ENCODE data around the gene EI24. TPM values are rescaled to one million over a fixed set of nuclear protein-coding genes. Genes with fewer than 3 reads are reported as not detected.
"Not testable (repeated sequence)": the region's sequence is repeated elsewhere in the genome, so short reads cannot be mapped to it uniquely, and the experiment has no call there.

Gene EI24
- polyA plus RNA-seq, 1 donor, result 90.3 TPM

DNA sequence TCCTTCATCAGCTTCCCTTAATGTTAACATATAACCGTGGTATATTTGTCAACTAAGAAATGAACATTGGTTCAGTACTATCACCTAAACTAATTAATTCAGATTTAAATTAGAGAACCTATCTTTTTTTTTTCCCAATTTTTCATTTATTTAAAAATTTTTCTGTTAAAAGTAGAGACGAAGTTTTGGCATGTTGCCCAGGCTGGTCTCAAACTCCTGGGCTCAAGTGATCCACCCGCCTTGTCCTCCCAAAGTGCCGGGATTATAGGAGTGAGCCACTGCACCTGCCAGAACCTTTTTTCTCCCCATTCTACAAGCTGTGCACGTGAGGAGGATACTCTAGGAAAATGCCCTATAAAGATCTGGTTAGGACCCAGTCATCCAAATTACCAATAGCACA, 3.6 kb downstream of the EI24 start:
- H3K4me3 ChIP-seq (ENCODE audit: low read length), result no peak overlapping the region
- no peaks in the 10 kb centered on the region for H3K27me3 ChIP-seq (ENCODE audit: control insufficient read depth, insufficient read depth, low read length)
- no CpG with 5 or more reads among the region's 5 CpGs for WGBS (ENCODE audit: insufficient coverage, low lambda C conversion rate)
- H3K9me3 ChIP-seq (ENCODE audit: control insufficient read depth, low read depth, low read length), result no peaks in the 10 kb centered on the region
- H3K36me3 ChIP-seq (ENCODE audit: control insufficient read depth, insufficient read depth, low read length), result peaks cover 37% of the 10 kb centered on the region
- no peak overlapping the region for H3K27ac ChIP-seq (ENCODE audit: low read length)
- peaks cover 8% of the 10 kb centered on the region for H3K4me1 ChIP-seq (ENCODE audit: control insufficient read depth, insufficient read depth, low read length)
- no peak for DNase-seq

DNA sequence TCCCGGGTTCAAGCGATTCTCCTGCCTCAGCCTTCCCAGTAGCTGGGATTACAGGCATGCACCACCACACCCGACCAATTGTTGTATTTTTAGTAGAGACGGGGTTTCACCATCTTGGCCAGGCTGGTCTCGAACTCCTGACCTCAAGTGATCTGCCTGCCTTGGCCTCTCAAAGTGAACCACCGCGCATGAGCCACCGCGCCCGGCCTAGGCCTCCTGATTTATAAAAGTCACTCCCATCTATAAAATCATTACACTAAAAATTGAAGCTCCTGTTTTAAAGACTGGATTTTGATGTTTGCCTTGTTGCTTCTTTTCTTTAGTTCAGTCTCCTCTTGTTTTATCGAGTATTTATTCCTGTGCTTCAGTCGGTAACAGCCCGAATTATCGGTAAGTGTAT, 7.9 kb downstream of the EI24 start:
- H3K9me3 ChIP-seq (ENCODE audit: control insufficient read depth, low read depth, low read length), result not testable (repeated sequence)
- peaks cover 69% of the 10 kb centered on the region for H3K36me3 ChIP-seq (ENCODE audit: control insufficient read depth, insufficient read depth, low read length)

DNA sequence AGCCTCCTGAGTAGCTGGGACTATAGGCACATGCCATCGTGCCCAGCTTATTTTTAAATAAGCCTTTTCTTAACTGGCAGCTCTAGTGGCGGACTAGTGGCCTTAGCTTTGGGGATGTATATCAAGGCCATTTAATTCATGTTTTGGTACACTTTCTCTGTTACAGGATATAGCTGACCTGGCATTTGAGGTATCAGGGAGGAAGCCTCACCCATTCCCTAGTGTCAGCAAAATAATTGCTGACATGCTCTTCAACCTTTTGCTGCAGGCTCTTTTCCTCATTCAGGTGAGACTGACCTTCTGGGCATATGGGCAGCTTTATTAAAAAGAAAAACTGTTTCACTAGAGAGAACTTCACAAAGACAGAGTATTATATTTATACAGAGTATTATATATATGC, 9.5 kb downstream of the EI24 start:
- no peak for DNase-seq
- no peak overlapping the region for H3K27ac ChIP-seq (ENCODE audit: low read length)
- H3K27me3 ChIP-seq (ENCODE audit: control insufficient read depth, insufficient read depth, low read length), result no peaks in the 10 kb centered on the region
- H3K4me3 ChIP-seq (ENCODE audit: low read length), result no peak overlapping the region
- WGBS (ENCODE audit: insufficient coverage, low lambda C conversion rate), result no CpG with 5 or more reads among the region's 2 CpGs
- no peaks in the 10 kb centered on the region for H3K4me1 ChIP-seq (ENCODE audit: control insufficient read depth, insufficient read depth, low read length)
- H3K36me3 ChIP-seq (ENCODE audit: control insufficient read depth, insufficient read depth, low read length), result peaks cover 78% of the 10 kb centered on the region
- H3K9me3 ChIP-seq (ENCODE audit: control insufficient read depth, low read depth, low read length), result no peaks in the 10 kb centered on the region

More for the DNA sequence above, 7.9 kb downstream of the EI24 start:
- DNase-seq; H3K27ac ChIP-seq (ENCODE audit: low read length); H3K4me3 ChIP-seq (ENCODE audit: low read length); H3K4me1 ChIP-seq (ENCODE audit: control insufficient read depth, insufficient read depth, low read length); H3K27me3 ChIP-seq (ENCODE audit: control insufficient read depth, insufficient read depth, low read length): not testable (repeated sequence)
- WGBS (ENCODE audit: insufficient coverage, low lambda C conversion rate), result 100% methylated on average over 1 of the region's 14 CpGs

DNA sequence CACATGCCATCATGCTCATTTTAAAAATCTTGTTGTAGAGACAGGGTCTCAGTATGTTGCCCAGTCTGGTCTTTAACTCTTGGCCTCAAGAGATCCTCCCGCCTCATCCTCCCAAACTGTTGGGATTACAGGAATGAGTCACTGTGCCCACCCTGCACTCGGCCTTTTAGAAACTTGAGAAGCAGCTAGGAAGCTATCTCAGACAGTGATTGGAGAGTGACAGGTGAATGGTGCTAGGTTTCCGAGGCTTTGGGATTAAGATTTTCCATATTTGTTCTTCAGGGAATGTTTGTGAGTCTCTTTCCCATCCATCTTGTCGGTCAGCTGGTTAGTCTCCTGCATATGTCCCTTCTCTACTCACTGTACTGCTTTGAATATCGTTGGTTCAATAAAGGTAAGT, 10.5 kb downstream of the EI24 start:
- peaks cover 76% of the 10 kb centered on the region for H3K36me3 ChIP-seq (ENCODE audit: control insufficient read depth, insufficient read depth, low read length)
- no peak overlapping the region for H3K27ac ChIP-seq (ENCODE audit: low read length)
- no peaks in the 10 kb centered on the region for H3K27me3 ChIP-seq (ENCODE audit: control insufficient read depth, insufficient read depth, low read length)
- no CpG with 5 or more reads among the region's 5 CpGs for WGBS (ENCODE audit: insufficient coverage, low lambda C conversion rate)
- no peaks in the 10 kb centered on the region for H3K4me1 ChIP-seq (ENCODE audit: control insufficient read depth, insufficient read depth, low read length)
- DNase-seq, result no peak
- no peak overlapping the region for H3K4me3 ChIP-seq (ENCODE audit: low read length)
- H3K9me3 ChIP-seq (ENCODE audit: control insufficient read depth, low read depth, low read length), result no peaks in the 10 kb centered on the region

DNA sequence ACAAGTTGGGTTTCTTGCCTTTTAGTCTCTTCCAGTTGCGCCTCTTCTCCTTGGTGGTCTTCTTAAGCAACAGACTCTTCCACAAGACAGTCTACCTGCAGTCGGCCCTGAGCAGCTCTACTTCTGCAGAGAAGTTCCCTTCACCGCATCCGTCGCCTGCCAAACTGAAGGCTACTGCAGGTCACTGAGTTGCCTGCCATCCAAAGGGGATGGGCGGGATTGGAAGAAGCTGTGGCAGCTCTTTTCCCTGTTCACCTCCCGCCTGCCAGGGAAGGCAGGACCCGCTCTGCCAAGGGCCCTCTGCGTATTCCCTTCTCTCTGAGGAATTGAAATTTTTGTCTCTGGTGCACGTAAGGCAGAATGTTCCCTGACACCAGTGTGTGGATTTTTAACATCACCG, 14.2 kb downstream of the EI24 start:
- H3K36me3 ChIP-seq (ENCODE audit: control insufficient read depth, insufficient read depth, low read length), result peaks cover 47% of the 10 kb centered on the region
- DNase-seq, result no peak
- no peaks in the 10 kb centered on the region for H3K9me3 ChIP-seq (ENCODE audit: control insufficient read depth, low read depth, low read length)
- H3K27ac ChIP-seq (ENCODE audit: low read length), result no peak overlapping the region
- no peaks in the 10 kb centered on the region for H3K4me1 ChIP-seq (ENCODE audit: control insufficient read depth, insufficient read depth, low read length)
- no peak overlapping the region for H3K4me3 ChIP-seq (ENCODE audit: low read length)
- WGBS (ENCODE audit: insufficient coverage, low lambda C conversion rate), result no CpG with 5 or more reads among the region's 11 CpGs
- H3K27me3 ChIP-seq (ENCODE audit: control insufficient read depth, insufficient read depth, low read length), result no peaks in the 10 kb centered on the region

DNA sequence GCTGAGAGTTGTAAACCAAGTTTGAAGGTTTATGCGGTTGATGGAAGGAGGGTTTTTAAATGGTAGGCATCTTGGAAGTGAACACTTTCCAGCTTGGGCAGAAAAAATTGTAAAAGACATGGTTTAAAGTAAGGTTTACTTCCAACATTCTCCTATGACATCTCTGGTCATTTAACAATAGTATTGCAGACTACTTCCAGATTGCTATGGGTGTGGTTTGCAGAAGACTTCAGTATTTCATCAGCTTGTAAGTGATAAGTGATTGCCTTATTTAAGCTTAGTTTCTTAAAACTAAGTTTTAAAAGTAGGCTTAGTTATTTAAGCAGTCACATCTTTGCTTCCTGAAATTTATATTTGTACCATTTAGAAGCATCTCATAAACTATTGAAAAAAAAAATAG, 16.2 kb downstream of the EI24 start:
- no CpG with 5 or more reads among the region's 1 CpG for WGBS (ENCODE audit: insufficient coverage, low lambda C conversion rate)

DNA sequence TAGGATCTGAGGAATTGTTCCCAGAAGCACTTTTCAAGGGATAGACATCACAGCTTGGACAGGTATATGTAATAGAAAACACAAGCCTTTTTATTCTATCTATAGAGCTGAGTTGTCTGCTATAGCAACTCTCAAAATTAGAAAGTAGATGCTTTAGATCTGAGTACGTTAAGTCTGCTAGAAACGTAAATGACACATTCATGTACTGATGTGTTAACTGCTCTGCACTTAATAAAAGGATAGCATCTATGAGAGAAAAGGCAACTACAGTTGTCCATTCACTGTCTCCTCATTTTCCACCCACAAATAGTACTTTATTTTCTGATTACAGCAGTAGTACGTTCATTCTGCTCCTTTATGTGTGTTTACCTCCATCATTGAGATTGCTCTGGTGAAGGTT, 17.3 kb downstream of the EI24 start:
- H3K36me3 ChIP-seq (ENCODE audit: control insufficient read depth, insufficient read depth, low read length), result peaks cover 24% of the 10 kb centered on the region
- DNase-seq, result no peak
- H3K27me3 ChIP-seq (ENCODE audit: control insufficient read depth, insufficient read depth, low read length), result no peaks in the 10 kb centered on the region
- no CpG with 5 or more reads among the region's 3 CpGs for WGBS (ENCODE audit: insufficient coverage, low lambda C conversion rate)
- H3K27ac ChIP-seq (ENCODE audit: low read length), result no peak overlapping the region
- no peaks in the 10 kb centered on the region for H3K4me1 ChIP-seq (ENCODE audit: control insufficient read depth, insufficient read depth, low read length)
- no peak overlapping the region for H3K4me3 ChIP-seq (ENCODE audit: low read length)
- H3K9me3 ChIP-seq (ENCODE audit: control insufficient read depth, low read depth, low read length), result no peaks in the 10 kb centered on the region

More for the DNA sequence above, 16.2 kb downstream of the EI24 start:
- Histone ChIP-seq H3K27ac (ENCODE audit: low read length) (no peak overlapping the region), H3K4me3 (ENCODE audit: low read length) (no peak overlapping the region), H3K27me3 (ENCODE audit: control insufficient read depth, insufficient read depth, low read length) (no peaks in the 10 kb centered on the region), H3K36me3 (ENCODE audit: control insufficient read depth, insufficient read depth, low read length) (peaks cover 30% of the 10 kb centered on the region), H3K9me3 (ENCODE audit: control insufficient read depth, low read depth, low read length) (no peaks in the 10 kb centered on the region), H3K4me1 (ENCODE audit: control insufficient read depth, insufficient read depth, low read length) (no peaks in the 10 kb centered on the region)
- DNase-seq, result no peak

DNA sequence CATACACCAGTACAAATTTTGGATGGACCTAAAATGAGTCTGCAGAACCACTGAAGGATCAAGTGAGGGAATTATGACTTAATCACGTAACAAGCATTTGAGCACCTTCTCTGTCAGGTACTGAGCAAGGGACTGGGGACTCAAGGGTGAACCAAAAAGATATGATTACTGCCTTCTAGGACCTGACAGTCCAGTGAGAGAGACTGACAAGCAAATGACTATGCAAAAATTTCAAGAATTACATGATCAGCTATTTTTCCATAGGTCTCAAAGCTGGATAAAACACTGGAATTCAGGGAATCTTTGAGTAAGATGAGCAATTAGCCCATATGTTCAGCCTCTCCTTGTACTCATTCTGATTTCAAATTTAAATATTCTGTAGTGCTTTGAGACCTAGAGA, 18.2 kb downstream of the EI24 start:
- no peak for DNase-seq
- H3K27me3 ChIP-seq (ENCODE audit: control insufficient read depth, insufficient read depth, low read length), result no peaks in the 10 kb centered on the region
- H3K27ac ChIP-seq (ENCODE audit: low read length), result no peak overlapping the region
- H3K4me1 ChIP-seq (ENCODE audit: control insufficient read depth, insufficient read depth, low read length), result no peaks in the 10 kb centered on the region
- H3K9me3 ChIP-seq (ENCODE audit: control insufficient read depth, low read depth, low read length), result no peaks in the 10 kb centered on the region
- H3K36me3 ChIP-seq (ENCODE audit: control insufficient read depth, insufficient read depth, low read length), result peaks cover 17% of the 10 kb centered on the region
- no peak overlapping the region for H3K4me3 ChIP-seq (ENCODE audit: low read length)
- WGBS (ENCODE audit: insufficient coverage, low lambda C conversion rate), result 100% methylated on average over 1 of the region's 1 CpG

DNA sequence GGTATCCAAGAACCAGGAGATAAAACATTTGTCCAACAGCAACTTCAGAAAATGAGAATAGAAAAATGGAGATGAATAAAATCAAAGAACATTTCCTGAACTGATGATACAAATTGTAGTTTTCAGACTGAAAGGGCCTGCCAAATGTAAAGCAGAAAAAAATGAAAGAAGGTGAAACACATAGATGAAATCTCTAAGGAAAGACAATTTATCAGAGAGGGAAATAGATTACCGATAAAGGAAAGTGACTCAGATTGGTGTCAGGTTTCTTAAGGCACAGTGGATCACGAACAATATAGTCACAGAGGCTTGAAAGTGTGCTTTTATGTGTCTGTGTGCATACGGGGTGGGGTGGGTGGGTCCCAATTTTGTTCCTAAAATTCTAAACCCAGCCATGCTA, 19.2 kb downstream of the EI24 start:
- Histone ChIP-seq H3K27me3 (ENCODE audit: control insufficient read depth, insufficient read depth, low read length) (no peaks in the 10 kb centered on the region), H3K36me3 (ENCODE audit: control insufficient read depth, insufficient read depth, low read length) (peaks cover 8% of the 10 kb centered on the region), H3K9me3 (ENCODE audit: control insufficient read depth, low read depth, low read length) (no peaks in the 10 kb centered on the region), H3K27ac (ENCODE audit: low read length) (no peak overlapping the region), H3K4me3 (ENCODE audit: low read length) (no peak overlapping the region), H3K4me1 (ENCODE audit: control insufficient read depth, insufficient read depth, low read length) (no peaks in the 10 kb centered on the region)
- no CpG with 5 or more reads among the region's 3 CpGs for WGBS (ENCODE audit: insufficient coverage, low lambda C conversion rate)
- no peak for DNase-seq

DNA sequence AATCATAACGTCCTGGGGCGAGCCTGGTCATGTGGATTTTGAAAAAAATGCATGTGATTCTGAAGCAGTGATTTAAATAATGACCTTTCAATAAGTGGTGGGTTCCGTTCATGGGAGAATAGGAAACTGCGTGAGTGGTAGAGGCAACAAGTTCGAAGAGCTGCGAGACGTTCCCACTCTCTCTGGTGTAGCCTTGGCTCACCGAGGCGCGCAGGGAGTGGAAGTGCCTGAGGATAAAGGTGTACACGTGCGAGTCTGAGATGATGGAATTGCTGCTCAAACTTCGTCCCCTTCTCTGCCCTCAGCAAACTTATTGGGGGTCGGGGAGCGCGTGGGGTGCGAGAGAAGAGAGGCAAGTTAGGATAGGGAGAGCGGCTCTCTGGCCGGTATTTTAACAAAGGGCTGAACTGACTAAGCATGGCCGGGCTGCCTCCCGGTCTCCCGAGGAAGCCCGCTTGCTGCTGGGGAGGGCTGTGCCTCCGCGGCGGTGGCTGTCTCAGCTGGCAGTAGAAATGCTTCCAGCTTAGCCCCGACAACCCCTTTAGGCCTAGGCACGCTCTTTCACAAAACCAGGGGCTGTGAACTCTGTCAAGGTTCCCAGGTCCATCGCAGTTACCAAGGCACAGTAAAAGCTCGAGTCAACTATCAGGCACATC, 22.5 kb downstream of the EI24 start:
- no peaks in the 10 kb centered on the region for H3K9me3 ChIP-seq (ENCODE audit: control insufficient read depth, low read depth, low read length)
- DNase-seq, result peak in 1 of 2 donors; percentile 7
- no peaks in the 10 kb centered on the region for H3K36me3 ChIP-seq (ENCODE audit: control insufficient read depth, insufficient read depth, low read length)
- H3K4me3 ChIP-seq (ENCODE audit: low read length), result peak overlapping the region; percentile 65
- H3K27me3 ChIP-seq (ENCODE audit: control insufficient read depth, insufficient read depth, low read length), result no peaks in the 10 kb centered on the region
- no peaks in the 10 kb centered on the region for H3K4me1 ChIP-seq (ENCODE audit: control insufficient read depth, insufficient read depth, low read length)
- WGBS (ENCODE audit: insufficient coverage, low lambda C conversion rate), result 40% methylated on average over 1 of the region's 30 CpGs
- H3K27ac ChIP-seq (ENCODE audit: low read length), result peak overlapping the region; percentile 98

Data from large intestine (tissue), 3 donors.